Superior temporal gyrus (tissue), 1 donor: ENCODE results near the gene XKR3.
"Not testable (repeated sequence)": the region's sequence is repeated elsewhere in the genome, so short reads cannot be mapped to it uniquely, and the experiment has no call there.

Source experiments
- DNase-seq: peaks from one replicate; pipeline ENCODE4 v3.0.0-alpha.2; 2016; ENCODE audit errors: extremely low spot score

The XKR3 gene

DNA sequence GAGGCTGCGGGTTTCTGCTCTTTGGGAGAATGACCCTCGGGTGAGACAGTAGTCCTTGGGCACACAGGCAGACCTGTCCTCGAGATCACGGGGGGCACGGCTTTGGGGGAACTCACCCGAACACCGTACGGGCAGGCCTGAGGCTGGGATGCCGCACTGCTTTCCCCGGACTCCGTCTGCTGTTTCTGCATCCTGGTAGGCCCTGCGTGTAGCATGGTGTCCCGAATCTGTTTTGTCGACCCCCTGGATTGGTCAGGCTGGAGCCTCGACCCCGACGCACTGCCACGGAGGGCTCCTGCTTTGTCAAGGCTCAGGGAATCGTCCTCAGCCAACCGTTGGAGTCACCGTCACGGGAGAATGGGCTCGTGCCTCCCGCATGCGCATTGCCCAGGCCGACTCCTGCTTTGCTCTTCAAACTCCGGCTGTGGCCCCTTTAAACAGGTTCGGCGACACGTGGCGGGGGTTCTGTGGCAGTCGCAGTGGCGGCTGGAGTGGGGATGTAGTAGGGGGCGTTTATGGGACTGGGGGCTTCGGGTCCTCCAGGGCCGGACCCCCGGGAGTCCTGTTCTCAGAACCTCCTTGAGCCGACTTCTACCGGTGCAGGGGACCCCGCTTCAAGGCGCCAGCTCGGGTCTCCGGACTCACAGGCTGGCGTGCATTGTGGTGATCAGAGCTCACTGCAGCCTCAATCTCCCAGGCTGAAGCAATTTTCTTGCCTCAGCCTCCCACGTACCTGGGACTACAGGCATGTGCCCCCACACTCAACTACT lies 76.9 kb downstream of the XKR3 start:
- not testable (repeated sequence) for DNase-seq

GRCh38 chr22:16747266-16748159 lies 77.7 kb downstream of the XKR3 start:
- not testable (repeated sequence) for DNase-seq

DNA sequence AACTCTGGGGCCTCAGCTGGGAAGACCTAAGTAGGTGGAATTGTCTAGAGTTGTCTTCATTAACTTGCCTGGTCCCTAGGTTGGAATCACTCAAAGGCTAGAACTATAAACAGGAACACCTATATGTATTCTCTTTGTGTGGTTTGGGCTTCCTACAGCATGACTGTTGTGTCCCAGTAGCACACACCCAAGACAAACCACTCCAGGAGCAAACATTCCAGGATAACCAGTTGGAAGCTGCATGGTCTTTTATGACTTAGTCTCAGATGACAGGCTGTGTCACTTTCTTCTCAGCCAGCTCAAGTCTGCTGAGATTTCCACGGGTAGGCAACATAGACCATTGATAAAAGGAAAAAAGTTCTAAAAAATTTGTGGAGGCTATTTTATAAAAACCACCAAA lies 90.9 kb downstream of the XKR3 start:
- not testable (repeated sequence) for DNase-seq
